Measurements from ENCODE around the gene MAFG. TPM values are rescaled to one million over a fixed set of nuclear protein-coding genes. Genes with fewer than 3 reads are reported as not detected.

Gene MAFG
- total RNA-seq, 4 donors from 2014 or later = 9.7 to 23.1 (median 12.7) TPM

- peak overlapping the region; percentile 96 to 97 for H3K27ac ChIP-seq
- TF ChIP-seq CTCF (IDR thresholded peaks at IDR 0.05) (peak in 3 of 4 experiments; percentile 39 to 66 (median 45)), POLR2A (IDR thresholded peaks at IDR 0.05) (peak; percentile 92 to 99)
- no peaks in the 10 kb centered on the region for H3K27me3 ChIP-seq
- intact Hi-C loops (cut with DNase I; ENCODE audit: low total_unique reads) = no loop called here
- H3K9me3 ChIP-seq = no peaks in the 10 kb centered on the region
- H3K4me1 ChIP-seq = peaks cover 0 to 26% of the 10 kb centered on the region in 2 donors
- no peaks in the 10 kb centered on the region for H3K36me3 ChIP-seq
- H3K4me3 ChIP-seq = peak overlapping the region; percentile 74 to 88
- DNase-seq = peak; percentile 93 to 94
Observed at GRCh38 chr17:81871387-81872230, 55.9 kb downstream of the MAFG start.

GRCh38 chr17:81870981-81871386, 56.6 kb downstream of the MAFG start, which contains the start of gene ARHGDIA:
Gene ARHGDIA, minus strand, starts transcription at chr17:81871337. Its CDS starts 1,407 bp downstream, at chr17:81869930.
- Histone ChIP-seq H3K4me3 (peak within 1 kb of the TSS; percentile 74 to 88), H3K27me3 (no peaks in the 10 kb centered on the region), H3K9me3 (no peaks in the 10 kb centered on the region), H3K27ac (peak within 1 kb of the TSS; percentile 96 to 97), H3K4me1 (peaks cover 0 to 32% of the 10 kb centered on the region in 2 donors), H3K36me3 (no peaks in the 10 kb centered on the region)
- DNase-seq = no peak
- intact Hi-C loops (cut with DNase I; ENCODE audit: low total_unique reads) = no loop called here
- TF ChIP-seq POLR2A (IDR thresholded peaks at IDR 0.05) = no peak
- no peak for TF ChIP-seq CTCF (IDR thresholded peaks at IDR 0.05)

DNA sequence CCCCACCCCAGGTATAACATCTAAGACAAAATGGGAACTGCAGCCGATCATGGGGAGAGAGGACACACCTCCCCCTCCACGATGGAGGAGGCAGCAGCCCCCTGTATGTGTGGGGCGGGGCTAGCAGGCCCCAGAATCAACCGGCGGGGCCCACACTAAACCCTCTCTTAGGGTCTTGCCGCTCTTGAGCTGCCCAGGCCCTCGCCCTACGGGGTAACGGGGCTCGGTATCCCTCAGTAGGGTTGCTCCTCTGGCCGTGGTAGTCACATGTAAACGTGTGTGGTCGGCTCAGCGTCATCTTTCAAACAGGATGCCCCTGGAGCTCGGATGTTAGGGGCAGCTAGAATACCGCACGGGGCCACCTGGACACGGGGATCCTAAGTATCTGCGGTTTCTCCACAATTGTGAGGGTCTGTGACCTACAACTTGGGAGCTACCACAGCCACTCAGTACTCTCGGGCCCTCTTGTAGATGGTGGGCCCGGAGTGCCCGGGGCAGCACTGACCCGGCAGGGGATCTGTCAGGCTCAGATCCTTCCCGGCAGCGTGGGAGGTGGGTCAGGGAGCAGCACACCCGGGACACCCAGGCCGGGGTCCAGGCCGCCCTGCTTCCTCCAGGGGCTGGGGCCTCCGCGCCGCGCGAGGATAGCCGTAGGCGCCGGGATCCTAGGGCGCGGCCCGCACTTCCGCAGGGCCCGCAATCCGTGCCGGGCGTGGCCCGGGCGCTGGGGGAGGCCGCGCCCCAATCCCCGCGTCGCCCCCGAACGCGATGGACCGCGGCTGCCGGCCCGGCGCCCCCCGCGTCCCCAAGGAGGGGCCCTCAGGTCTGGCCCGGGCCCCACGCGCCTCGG, 57.2 kb downstream of the MAFG start:
- Histone ChIP-seq H3K27me3 (no peaks in the 10 kb centered on the region), H3K27ac (peak overlapping the region; percentile 96 to 97), H3K4me3 (peak overlapping the region; percentile 74 to 88), H3K4me1 (peaks cover 0 to 34% of the 10 kb centered on the region in 2 donors), H3K36me3 (no peaks in the 10 kb centered on the region), H3K9me3 (no peaks in the 10 kb centered on the region)
- TF ChIP-seq POLR2A (IDR thresholded peaks at IDR 0.05) (no peak), CTCF (IDR thresholded peaks at IDR 0.05) (no peak)
- DNase-seq = peak; percentile 42 to 48
- intact Hi-C loops (cut with DNase I; ENCODE audit: low total_unique reads) = no loop called here

DNA sequence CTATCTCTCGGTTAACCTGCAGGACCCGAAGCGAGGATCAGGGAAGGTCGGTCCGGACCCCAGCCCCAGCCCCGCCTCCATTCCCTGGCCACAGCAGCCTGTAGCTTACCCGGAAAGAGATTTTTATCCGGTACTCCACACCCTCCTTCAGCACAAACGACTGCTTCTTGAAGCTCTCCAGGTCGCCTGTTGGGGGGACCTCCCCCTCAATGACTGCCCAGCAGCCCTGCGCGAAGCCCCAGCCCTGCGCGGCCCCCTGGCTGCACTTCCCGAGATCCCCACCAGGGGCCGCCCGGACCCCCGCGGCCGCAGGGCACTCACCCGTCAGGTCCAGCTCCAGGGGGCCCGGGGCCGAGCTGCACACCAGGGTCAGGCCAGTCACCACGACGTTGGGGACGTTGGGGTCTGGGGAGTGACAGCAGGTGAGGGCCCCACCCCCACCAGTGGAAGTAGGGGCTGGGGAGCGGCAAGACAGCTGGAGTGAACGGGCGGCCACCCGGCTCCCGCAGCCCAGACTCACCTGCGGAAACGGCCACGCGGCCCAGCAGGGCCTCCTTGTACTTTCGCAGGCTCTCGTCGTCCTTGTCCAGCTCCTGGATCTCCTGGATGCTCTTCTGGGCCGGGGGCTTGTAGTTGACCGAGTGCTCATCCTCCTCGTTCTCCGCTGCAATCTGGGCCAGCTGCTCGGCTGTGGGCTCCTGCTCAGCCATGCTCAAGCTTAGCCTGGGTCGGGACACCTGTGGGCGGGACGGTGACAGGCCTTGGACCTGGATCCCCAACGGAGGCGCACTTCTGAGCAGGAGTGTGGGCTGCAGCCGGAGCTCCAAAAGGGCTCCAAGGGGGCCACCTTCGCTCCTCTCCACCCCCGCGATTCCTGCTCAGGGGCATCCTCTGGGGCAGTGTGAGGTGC, 58.1 kb downstream of the MAFG start:
- H3K9me3 ChIP-seq = no peaks in the 10 kb centered on the region
- peaks cover 0 to 34% of the 10 kb centered on the region in 2 donors for H3K4me1 ChIP-seq
- H3K27me3 ChIP-seq = no peaks in the 10 kb centered on the region
- peak overlapping the region; percentile 96 to 97 for H3K27ac ChIP-seq
- peak; percentile 44 to 61 for DNase-seq
- TF ChIP-seq CTCF (IDR thresholded peaks at IDR 0.05) (peak; percentile 61 to 94 (median 74)), POLR2A (IDR thresholded peaks at IDR 0.05) (no peak)
- H3K36me3 ChIP-seq = no peaks in the 10 kb centered on the region
- intact Hi-C loops (cut with DNase I; ENCODE audit: low total_unique reads) = no loop called here
- H3K4me3 ChIP-seq = peak overlapping the region; percentile 74 to 88
